ENCODE data around the gene TSC2.
"Not testable (repeated sequence)": the region's sequence is repeated elsewhere in the genome, so short reads cannot be mapped to it uniquely, and the experiment has no call there.

The TSC2 gene

DNA sequence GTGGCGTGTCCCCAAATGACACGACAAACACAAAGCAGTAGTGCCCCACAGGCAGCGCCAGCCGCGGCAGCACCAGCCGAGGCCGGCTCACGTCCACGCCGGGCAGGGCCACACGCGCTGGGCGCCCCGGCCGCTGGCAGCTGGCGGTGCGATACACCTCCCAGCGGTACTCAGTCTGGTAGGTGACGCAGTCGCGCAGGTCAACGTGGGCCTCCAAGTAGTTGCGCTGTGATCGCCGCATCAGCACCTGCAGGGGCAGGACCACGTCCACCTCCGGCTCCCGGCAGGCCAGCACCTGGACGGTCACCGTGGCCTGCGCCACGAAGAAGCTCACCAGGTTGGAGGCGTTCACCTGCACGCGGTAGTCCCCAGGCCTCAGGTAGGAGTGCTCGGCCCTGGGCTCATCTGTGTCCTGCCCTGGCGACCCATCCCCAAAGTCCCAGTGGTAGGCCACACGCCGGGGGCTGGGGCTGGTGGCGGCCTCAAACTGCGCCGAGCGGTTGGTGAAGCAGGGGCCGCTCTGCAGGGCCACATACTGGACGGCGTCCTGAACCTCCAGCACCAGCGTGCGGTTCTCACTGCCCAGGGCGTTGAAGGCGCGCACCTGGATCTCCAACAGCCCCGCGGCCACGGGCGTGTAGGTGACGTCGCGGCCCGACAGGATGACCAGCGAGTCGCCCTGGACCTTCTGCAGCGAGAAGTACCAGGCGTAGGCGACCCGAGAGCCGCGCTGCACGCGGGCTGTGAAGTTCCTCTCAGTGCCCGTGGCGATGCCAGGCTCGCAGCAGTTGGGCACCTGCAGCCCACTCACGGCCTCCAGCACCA is 60.9 kb downstream of the TSC2 start:
- not testable (repeated sequence) for DNase-seq

DNA sequence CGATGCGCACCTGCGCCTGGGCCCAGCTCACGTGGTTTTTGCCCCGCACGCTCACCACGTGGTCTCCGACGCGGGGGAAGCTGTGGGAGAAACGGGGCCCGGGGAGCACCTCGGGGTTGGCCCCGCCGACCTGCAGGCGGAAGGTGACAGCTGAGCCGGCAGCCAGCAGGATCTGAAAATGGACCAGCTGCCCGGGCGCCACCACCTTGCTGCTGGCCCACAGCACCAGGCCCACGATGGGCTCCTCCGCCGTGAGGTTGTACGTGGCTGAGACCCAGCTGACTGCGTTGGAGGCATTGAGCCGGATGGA is 61.4 kb downstream of the TSC2 start:
- DNase-seq, result not testable (repeated sequence)

DNA sequence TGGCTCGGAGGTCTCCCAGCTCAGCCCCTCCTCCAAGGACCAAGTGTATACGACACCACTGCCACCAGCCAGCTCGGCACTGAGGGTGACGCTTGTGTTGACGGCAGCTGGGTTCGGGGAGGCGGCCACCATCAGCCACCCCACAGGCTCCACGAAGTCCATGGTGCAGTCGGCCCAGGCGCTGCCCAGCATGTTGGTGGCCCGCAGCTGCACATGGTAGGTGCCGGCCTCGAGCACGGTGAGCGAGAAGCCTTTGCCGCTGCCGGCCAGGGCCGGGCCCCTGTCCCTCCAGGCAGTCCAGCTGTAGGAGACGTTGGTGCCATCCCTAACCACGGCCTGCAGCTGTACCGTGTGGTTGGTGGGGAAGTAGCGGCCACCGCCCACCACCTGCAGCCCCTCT is 62.1 kb downstream of the TSC2 start:
- DNase-seq, result not testable (repeated sequence)

DNA sequence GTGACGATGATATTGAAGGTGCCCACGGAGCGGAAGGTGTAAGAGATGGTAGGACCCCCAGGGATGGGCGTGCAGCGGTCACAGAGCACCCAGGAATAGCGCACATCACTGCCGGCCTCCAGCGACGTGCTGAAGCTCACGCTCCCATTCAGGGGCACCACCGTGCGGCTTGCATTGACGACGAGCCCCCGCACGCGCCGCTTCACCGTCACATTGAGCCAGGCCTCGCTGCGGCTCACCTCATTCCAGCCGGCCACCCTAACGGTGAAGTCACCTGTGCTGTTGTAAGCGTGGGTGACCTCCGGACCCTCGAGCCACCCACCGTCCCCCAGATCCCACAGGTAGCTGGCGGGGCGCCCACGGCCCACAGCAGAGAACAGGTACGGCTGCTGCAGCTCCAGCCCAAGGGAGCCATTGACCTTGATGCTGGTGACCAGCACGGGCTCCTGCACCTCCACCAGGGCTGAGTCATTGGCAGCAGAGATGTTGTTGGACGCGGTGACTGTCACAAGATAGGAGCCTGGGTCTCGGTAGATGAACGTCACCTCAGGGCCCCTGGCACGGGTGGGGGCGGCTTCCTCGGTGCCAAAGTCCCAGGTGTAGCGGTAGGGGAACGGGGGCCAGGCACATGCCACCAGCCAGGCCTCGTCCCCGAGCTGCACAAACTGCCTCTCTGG is 62.7 kb downstream of the TSC2 start:
- not testable (repeated sequence) for DNase-seq

DNA sequence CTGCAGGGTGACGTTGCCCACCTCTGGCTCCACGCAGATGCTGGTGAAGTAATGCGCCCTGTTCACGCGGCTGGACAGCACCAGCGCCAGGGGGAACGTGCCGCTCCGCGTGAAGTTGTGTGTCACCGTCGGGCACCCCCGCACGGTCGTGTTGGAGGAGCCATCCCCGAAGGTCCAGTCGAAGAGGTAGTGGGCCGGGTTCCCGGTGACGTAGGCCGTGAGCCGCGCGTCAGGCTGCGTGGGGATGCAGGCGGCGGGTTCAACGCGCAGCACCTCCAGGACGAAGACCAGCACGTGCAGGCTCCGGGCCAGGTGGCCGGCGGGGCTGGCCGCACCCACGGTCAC is 63.2 kb downstream of the TSC2 start:
- not testable (repeated sequence) for DNase-seq

DNA sequence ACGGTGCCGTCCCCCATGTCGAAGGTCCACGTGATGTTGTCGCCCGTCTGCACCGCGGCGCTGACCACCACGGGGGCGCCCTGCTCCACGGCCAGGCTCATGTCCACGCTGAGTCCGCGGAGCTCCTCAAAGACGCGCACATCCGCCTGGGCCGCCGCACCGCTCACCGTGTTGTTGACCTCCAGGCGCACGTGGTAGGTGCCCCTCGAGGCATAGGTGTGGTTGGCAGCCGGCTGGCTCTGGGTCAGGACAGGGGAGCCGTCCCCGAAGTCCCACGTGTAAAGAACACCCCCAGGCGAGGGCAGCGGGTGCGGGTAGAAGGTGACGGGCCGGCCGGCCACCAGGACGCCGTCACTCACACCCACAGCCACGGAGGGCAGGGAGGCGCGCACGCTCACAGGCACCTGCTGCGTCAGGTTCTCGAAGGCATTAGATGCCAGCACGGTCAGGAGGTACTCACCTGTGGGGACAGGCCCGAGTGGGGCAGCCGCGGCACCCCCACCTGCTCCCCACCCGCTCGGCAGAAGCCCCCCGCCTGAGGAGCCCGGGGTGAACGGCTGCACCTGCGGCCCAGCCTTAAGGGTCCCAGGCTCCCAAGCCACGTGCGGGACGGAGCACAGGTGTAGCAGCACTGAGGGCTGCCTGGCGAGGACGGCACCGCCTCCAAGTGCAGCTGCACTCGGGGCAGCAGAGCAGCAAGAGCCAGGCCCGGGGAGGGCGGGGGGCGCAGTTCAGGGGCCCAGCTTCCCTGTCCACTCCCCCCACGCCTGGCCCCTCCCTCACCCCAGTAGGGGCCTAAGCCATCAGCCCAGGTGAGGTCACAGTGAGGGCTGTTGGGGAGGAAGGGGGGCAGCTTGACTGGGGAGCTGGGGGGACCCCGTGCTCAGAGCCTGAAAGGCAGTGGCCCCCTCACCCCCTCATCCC is 63.9 kb downstream of the TSC2 start:
- DNase-seq, result not testable (repeated sequence)

DNA sequence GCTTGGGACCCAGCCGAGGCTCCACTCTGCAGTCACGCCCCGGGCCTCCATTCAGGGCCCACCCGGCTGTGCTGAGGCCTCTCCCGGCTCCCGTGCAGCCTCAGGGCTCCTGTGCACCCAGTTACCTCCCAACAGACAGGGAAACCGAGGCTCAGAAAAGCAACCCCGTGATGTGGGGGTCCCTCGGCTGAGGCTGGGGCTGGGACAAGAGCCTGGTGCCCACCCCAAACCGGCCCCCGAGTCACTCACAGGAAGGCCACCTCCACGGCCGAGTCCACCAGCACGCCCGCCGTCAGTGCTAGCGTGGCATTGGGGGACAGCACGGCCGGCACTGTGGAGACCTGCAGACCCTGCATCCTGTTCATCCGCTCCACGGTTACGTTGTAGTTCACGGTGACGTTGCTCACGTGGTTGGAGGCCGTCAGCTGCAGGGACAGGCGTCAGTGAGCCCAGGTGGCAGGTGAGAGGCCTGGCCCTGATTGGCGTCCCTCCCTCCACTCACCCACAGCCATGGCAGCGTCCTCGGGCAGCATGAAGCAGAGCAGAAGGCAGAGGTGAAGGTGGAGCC is 64.8 kb downstream of the TSC2 start:
- DNase-seq, result not testable (repeated sequence)

DNA sequence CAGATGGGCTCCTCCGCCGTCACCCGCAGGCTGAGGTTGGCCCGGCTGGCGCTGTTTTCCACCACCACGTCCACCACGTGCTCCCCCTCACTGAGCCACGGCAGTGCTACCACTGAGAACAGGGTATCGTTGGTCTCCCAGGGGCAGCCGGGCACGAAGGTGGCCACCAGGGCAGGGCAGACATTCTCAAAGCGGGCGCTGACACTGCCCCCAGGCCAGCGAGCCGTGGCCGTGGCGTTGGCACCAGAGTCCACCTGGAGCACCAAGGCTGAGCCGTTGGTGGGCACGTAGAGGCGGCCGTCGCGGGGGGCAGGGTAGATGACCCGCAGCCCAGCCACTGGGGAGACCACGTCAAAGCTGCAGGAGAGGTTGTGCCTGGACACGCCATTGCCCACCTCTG is 66.4 kb downstream of the TSC2 start:
- not testable (repeated sequence) for DNase-seq

DNA sequence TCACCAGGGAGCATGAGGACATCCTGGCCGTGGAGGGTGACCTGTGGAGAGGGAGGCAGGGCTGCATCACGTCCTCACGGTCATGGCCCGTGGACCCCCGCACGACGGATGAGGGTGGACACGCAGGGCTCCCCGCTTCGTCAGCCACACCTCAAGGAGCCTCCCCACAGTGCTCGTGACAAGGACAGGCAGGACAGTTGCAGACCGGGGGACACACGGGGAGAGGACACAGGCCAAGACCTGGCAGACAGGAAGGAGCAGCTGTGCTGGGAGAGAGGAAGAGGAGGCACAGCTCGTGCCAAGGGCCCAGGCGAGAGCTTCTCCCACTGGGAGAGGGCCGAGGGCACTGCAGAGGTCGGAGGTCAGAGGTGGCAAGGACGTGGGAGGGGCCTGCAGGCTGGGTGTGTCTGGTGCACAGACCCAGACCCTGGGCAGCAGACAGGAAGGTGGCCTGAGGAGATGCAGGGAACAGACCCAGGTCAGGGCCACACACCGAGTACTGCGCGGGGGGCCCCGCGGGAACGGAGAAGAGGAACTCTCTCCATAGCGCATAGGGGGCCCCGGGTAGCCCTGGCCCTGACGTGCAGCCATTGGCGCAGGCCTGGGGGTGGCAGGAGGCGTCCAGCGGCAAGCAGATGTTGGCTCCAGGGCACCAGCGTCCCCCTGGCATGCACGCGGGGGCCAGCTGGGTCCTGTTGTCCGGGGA is 67.3 kb downstream of the TSC2 start:
- DNase-seq, result not testable (repeated sequence)

DNA sequence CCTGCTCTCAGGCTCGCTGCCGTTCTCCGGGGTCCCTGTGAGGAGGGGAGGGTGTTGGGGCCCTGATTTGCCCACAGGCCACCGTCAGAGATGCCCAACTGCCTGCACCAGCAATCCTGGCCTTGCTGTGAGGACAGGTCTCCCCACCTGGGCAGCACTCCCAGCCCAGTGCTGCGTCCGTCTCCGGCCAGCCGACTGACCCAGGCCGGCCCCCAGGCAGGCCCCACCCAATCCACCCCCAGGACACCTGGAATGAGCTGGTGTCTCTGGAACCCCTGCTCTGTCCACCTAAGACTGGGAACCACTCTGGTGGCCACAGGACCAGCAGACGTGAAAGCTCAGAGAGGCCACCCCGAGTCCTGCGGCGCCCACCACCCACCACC is 67.8 kb downstream of the TSC2 start:
- DNase-seq, result no peak

DNA sequence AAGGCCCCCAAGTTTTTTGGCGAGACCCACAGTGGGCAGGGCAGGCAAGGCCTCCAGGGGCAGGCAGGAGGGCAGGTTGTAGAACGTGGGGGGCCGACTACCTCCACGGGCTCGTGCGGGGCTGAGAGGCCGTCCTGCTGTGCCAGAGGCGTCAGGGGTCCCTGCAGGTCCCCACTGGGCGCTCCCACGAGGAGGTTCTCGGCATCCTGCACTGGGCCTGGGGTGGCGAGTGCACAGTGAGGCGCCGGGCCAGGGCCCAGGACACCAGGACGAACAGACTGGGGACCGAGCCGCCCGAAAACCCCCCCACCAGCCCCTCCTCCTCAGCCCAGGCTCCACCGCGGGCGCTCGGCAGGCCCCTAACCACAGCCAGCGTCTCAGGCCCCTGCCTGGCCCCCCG is 68.6 kb downstream of the TSC2 start:
- DNase-seq, result not testable (repeated sequence)

DNA sequence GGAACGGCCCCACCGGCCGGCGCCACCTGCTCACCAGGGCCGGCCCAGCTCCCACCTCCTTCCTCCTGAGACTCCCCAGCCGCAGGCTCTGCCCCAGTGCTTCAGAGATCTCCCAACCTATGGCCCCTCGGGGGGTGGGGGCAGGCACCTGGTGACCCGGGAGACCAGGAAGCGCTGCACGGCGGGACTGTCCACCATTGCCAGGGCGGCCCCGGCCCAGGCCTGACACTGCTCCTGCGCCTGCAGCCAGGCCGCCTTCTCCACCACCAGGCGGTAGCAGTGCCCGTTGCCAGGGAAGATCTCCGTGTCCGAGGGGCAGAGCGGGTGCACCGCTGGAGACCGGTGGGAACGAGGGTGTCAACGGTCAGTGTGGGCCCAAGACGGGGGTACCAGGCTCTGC is 69.6 kb downstream of the TSC2 start:
- not testable (repeated sequence) for DNase-seq

DNA sequence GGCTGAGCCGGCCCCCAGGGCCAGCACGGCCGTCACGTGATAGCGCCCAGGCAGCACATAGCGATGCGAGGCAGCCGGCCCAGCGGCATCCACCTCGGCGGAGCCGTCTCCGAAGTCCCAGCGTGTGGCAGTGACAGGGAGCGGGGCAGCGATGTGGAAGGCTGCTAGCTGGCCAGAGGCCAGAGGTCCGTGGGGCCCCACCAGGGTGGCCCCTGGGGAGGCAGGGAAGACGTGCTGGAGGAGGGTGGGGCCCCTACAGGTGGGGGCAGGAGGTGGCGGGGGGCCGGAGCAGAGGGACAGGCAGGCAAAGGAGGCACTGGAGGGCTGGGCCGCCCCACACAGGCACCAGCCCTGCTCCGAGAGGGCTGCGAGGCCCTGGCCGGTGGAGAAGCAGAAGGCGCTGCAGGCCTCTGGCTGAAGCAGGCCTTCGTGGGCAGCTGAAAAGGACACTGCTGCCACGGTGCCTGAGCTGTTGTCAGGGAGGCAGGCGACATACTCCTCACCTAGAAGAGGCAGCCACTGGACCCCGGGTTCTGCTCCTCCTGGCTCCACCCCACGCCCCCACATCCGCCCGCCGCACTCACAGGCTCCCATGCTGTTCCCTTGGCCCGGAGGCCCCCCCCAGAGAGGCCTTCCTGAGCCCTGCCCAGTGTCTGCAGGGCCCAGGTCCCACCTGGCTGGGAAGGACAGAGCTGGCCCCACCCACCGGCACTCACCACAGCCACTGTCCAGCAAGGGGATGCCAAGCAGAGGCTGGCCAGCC is 70.4 kb downstream of the TSC2 start:
- not testable (repeated sequence) for DNase-seq

DNA sequence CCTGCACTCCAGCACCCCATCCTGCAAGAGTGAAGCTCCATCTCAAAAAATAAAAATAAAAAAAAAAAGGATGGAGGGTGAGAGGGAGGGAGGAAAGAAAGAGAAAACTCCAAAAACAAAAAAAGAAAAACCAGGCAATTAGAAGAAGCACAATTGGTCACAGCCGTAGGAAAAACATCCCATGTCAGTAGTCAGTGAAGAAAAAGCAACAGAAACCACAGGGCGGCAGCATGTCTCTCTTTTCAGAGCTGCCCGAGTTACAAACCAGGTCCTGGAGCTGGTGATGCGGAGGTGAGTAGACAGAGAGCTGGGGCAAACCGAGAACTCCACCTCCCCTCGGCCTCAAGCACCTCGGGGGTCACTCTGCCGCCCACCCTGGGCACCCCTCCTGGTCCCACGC is 73.5 kb downstream of the TSC2 start:
- DNase-seq, result not testable (repeated sequence)

DNA sequence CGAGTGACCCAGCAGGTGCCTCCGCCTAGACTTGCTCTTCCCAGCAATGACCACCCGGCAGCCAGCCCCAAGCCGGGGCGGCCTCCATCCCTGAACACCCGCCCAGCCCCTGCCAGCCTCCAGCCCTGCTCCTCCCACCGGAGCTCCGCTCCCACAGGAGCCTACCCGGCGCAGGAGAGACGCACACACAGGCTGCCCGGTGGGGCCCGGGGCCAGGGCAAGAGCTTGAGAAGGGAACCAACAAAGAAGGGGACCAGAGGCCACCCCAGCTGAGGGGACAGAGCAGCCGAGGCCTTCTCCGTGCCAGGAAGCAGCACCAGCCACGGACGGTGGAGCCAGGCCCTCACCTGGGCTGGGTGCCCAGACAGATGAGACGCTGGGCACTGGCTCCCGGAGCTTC is 74.1 kb downstream of the TSC2 start:
- DNase-seq, result no peak

DNA sequence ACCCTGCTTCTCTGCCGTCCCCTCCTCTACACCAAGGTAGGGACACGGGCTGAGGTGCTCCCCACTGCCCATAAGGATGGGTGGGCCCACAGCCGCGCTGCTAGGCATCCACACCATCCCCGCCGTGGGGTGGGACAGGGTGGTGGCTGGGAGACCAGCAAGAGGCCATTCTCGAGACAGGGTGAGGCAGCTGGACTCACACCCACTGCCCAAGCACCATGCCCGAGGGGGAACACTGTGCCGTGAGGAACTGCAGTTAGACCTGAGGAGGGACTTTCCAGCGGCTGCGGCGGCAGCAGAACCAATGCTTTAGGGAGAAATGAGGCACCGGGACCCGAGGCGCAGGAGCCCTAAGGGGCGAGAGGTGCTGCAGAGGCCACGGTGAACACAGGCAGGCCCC is 74.6 kb downstream of the TSC2 start:
- no peak for DNase-seq

DNA sequence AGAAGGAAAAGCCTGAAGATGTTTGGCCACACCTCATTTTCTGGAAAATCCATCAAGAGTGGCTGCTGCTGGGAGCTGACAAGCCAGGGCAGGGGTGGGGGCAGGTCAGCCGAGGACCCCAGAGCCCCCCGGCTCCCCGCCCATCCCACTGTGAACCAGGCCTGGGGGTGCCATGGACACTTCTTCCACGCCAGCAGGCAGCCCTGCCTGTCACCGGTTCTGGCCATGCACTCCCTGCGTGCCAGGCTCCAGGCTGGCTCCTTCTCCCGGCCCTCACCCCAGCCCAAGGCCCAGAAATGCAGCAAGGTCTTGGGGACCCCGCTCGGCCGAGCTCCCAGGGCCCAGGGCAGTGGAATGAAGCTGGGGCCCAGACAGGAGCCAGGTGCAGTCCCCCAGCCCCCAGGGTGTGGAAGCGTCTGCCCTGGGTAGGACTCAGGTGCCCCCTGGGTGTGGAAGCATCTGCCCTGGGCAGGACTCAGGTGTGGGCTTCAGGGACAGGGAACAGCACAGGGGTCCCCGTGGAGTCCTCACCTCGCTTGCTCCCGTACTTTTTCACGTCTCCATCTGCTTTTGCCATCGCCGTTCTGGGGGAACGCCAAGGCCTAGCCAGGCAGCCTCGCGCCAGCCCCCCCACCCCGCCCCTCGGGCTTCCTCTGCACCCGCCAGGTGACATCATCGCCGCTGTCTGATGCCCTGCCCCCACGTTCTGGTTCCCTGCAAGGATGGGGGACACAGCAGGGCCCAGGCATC is 75.3 kb downstream of the TSC2 start:
- DNase-seq, result not testable (repeated sequence)

DNA sequence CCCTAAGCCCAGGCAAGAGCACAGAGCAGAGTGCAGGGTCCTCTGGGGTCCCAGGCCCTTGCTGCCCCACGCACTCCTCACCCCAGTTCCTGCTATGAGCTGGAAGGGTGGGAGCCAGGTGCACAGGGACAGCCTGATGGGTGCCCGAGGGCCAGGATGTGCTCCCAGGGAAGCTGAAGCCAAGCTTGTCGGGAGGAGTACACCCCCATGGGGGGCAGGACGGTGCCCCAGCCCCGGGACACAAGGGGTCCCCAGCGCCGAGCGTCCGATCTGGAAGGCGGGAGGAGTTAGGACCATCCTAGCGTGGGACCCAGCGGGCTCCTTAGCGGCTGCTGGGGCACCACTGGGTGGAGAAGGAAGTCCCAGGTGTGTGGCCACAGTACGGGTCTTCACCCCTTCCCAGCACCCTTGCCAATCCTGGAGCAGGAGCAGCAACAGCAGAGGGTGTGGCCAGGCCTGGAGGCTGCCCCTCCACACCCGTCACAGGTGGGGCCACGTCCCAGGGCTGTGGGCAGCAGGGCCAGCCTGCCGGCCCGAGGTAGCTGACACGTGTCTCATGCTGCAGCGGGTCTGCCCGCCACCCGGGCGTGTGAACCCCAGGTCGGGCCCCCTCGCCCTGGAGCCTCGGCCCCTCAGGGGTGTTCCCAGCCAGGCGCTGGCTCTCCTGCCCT is 76.1 kb downstream of the TSC2 start:
- DNase-seq, result not testable (repeated sequence)

DNA sequence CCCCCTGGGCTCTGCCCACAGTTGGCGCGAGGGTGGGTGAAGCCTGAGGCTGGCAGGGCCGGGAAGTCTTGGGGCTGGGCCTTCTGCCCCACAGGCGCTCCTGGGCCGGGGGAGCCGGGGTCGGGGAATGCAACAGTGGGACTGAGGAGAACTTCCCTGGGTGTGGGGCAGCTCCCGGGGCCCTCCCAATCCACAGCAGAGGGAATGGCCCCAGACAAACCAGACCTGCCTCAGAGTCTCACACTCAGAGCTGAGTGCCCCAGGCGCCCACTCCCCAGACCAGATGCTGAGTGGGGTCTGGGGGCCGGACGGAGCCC is 76.5 kb downstream of the TSC2 start:
- DNase-seq, result not testable (repeated sequence)

DNA sequence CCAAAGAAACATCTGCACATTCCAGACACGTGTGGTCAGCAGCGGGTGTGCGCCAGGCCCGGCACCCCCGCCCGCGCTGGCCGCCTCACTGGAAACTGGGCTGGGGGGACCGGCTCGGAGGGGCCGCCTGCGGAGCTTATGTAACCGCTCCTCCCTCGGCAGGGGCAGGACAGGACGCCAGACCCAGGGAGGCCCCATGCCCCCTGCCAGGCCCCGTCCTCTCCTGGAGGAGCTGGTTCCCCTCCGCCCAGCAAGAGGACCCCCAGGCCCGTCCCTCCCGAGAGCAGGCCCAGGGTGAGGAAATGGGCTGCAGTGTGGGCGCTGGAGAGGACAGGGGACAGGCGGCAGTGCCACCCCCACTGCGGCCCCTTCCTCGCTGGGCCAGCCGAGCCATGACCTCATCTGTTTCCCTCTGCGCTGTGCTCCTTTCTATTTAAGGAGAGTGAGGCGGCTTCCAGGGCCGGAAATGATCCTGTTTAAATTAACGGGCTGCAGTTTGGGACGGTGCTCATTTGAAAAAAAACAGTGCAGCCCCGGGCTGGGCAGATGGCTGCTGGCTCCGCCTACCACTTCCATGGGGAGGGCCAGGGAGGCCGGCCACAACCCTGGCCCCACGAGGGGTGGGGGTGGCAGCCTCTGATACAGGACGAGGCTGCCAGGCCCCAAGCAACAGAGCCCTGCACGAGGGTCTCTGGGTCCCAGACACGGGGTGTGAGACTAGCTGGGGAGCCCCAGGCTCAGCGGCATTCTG is 77.1 kb downstream of the TSC2 start:
- DNase-seq, result not testable (repeated sequence)

Data from activated CD4-positive, CD25-positive, alpha-beta regulatory T cell treated with anti-CD3 and anti-CD28 coated beads, Interleukin-2, amount 50 U/mL, for 72 hours (primary cell).